Prostate gland (tissue), 2 donors: Measurements from ENCODE around the gene ENAH.

Experiments used
- CTCF ChIP-seq, 4 experiments: fragments of 200-600 bp in 2 of 4; fragments of 450-650 bp in 2 of 4; sonication (generic) in 2 of 4; IDR thresholded peaks; 1 replicate in 3 of 4; 2 replicates in 1 of 4; pipeline ENCODE4 v1.5.1; 2016 to 2019; ENCODE audit warnings: antibody characterized with exemption in 4 of 4, mild to moderate bottlenecking in 2 of 4, moderate library complexity in 2 of 4
- POLR2A ChIP-seq: fragments of 450-650 bp; IDR thresholded peaks from one replicate; pipeline ENCODE4 v1.6.1; 2016; ENCODE audit warnings: antibody characterized with exemption, mild to moderate bottlenecking
- POLR2AphosphoS5 ChIP-seq: sonication (generic); formaldehyde crosslinking; IDR thresholded peaks from one replicate; pipeline ENCODE4 v1.6.1; 2017; ENCODE audit warnings: antibody characterized with exemption

GRCh38 chr1:225451340-225451739 lies 201.6 kb downstream of the ENAH start:
- TF ChIP-seq POLR2AphosphoS5: no peak
- TF ChIP-seq CTCF (IDR thresholded peaks at IDR 0.05): no peak
- TF ChIP-seq POLR2A: no peak
